ENCODE results near the gene SIT1.

DNA sequence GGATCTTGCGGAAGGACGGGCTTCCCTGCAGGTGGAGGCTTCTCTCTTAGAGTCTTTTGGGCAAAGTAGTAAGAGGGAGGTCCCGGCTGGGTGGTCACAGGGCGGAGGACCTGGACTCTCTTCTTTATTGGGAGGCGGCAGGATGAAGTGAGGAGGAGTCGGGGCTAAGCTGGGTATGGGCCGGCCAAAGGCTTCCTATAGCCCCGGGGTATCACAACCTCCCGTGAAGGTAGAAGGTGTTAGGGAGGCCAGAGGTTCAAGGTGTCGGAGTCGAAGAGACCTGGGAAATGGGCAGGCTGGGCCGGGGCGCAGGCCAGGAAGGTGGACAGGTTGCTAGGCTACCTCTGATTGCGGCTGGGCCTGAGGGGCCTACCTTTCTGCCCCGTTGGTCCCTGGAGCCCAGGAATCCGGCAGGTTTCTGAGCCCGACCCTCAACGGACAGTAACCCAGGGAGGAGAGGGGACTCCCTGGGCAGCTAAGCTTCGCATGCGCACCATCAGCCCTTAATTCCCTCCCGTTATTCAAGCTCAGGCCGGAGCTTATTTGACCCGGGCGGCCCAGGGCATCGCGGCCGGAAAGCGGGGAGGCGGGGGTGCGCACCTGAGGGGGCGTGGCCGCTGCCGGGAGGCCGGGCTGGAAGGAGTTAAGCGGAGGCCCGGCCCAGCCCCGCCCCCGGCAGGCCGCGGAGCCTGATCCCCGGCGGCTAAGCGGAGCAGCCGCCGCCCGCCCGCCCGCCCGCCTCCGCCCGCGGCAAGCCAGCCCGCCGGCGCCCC, 46.0 kb downstream of the SIT1 start, which contains the start of gene TESK1:
- TF ChIP-seq SIN3A (IDR thresholded peaks at IDR 0.05; ENCODE audit: borderline replicate concordance, insufficient read depth, low read length) (no peak), TAF1 (IDR thresholded peaks at IDR 0.05; ENCODE audit: borderline replicate concordance, insufficient read depth, low read length) (no peak)
